HL-60/S4 (cell line): ENCODE data around the gene LIPE.

Experiments used
- in situ Hi-C: fragments of 300-500 bp; cut with MboI; formaldehyde crosslinking; loops from 2 replicates; pipeline ENCODE4 v1.14.3; 2022; ENCODE audit warnings: low sequenced_read_pairs

Gene LIPE

GRCh38 chr19:42421101-42421500 lies 6.1 kb downstream of the LIPE start:
- in situ Hi-C loops: no loop called here

DNA sequence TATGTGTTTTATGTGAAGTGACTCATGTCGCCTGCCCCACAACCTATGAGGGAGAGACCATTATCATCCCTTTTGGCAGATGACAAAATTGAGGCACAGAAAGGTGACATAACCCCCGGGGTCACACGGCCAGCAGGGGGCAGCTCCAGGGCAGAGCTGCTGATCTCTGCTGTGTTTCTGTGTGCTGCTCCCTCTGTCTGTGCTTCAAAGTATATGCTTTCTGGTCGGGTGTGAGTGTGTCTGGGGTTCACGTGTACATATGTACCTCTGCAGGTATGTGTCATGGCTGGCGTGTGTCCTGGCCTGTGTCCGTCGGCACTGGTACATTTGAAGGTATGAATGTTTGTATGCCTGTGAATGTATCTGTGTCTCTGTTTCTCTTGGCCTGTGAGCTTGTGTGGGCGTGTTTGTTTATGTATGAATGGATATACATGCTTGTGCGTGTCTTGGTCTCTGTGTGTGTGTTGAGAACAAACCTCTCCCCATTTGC lies 7.1 kb downstream of the LIPE start:
- in situ Hi-C loops: no loop called here

DNA sequence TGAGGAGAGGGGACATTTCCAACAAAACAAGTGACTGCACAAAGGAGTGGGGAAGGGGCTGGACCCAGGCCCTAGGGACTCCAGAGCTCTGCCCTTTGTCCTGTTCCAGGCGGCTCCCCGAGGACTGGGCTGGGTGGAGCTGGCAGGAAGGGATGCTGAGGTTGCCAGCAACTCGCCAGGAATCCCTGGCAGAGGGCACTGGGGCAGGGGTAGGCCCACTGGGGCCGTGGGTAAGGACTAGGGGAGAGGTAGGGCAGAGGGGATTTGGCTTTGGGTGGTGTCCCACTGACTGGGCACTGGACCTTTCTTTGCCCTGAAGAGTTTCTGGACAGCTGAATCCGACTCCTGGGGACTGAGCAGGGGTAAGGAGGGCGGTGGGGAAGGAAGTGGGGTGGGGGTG lies 7.9 kb downstream of the LIPE start:
- in situ Hi-C loops: no loop called here

DNA sequence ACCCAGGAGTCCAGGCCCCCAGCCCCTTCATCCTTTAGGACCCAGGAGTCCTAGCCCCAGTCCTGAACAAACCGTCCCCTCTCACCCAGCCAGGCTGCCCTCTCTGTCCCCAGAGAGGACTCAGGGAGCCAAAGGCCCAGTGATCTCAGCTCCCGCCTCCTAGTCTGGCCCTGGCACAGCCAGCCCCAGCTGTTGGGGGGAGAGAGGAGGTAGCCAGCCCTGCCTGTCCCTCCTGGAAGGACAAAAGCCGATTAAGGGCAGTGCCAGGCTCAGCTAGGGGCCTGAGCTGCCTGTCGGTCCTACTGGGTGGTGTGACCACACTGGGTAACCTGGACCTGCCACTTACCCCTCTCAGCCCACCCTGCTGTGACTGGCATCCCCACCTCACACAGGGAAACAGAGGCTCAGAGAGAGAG lies 14.5 kb downstream of the LIPE start:
- in situ Hi-C loops: no loop called here

DNA sequence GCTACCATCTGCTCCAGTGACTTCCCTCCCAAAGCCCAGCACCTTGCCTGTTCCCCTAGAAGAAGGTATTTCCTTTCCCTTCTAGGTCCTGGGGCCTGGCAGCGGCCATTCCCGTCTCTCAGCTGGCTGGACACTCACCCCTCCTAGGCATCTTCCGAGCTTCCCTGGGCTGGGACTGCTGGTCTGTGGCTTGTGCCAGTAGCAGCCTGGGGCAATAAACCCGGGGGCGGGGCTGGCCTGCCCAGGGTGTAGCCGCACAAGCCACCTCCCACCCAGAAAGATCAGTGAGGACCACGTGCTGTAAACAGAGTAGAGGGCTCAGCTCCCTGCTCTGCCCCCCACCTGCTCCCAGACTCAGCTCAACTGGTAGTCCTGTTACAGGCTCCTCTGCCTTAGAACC lies 15.0 kb downstream of the LIPE start:
- in situ Hi-C loops: no loop called here

DNA sequence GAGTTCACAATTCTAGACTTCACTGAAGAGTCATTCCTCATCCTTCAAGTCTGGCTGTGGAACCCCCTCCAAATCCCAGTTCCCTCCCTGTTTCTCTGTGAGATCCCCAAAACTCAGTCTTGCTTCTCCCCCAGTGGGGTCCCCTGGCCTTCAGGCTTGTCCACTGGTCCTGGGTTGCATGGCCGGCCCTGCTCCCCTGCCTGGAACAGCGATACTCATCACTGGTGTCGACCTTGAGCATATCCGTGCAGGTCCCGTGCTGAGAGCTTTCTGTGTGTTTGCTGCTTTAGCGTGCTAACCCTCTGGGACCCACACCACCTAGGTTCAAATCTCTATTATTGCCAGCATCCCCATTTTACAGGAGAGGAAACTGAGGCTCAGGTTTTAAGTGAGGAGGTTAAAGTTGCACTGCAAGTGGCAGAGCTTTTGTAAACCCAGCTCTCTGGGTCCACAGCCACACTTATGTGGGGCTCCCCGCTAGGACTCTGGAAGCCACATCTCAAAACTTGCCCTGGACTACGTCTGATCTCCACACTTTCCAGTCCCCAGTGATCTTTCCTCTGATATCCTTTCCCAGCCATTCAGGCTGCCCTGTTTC lies 15.5 kb downstream of the LIPE start:
- in situ Hi-C loops: no loop called here

GRCh38 chr19:42410371-42410770 lies 16.8 kb downstream of the LIPE start:
- in situ Hi-C loops: no loop called here

GRCh38 chr19:42409477-42409876 lies 17.7 kb downstream of the LIPE start:
- in situ Hi-C loops: no loop called here

DNA sequence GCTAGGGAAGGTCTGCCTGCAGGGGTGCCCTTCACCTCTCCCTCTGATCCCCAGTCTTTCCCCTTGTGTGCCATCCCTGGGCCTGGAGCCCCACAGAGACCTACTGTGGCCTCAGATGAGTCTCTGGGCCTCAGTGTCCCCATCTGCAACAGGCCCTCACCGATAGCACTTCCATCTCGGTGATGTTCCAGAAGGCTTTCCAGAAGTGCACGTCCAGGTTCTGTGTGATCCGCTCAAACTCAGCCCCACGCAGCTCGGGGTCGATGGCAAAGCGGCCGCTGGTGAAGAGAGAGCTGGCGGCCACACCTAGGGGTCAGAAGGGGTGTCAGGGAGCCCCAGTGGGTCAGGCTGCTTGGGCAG lies 19.4 kb downstream of the LIPE start:
- in situ Hi-C loops: no loop called here

- in situ Hi-C loops: no loop called here
These were observed 19.9 kb downstream of the LIPE start for GRCh38 chr19:42407085-42407815.

DNA sequence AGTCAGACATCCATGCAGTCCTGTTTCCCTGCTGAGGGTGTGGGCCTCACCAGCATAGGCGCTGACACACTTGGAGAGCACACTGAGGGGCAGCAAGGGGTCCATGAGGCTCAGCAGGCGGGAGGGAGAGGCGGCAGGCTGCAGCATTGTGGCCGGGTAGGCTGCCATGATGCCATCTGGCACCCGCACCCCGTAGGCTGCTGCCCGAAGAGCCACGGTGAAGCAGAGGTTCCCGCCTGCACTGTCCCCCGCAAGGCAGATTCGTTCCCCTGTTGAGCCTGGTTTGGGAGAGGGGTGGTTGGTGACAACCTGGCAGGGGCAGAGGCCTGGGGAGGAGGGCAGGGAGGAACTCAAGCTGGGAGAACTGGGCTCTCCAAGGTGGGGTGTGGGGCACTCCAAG lies 21.1 kb downstream of the LIPE start:
- in situ Hi-C loops: no loop called here

DNA sequence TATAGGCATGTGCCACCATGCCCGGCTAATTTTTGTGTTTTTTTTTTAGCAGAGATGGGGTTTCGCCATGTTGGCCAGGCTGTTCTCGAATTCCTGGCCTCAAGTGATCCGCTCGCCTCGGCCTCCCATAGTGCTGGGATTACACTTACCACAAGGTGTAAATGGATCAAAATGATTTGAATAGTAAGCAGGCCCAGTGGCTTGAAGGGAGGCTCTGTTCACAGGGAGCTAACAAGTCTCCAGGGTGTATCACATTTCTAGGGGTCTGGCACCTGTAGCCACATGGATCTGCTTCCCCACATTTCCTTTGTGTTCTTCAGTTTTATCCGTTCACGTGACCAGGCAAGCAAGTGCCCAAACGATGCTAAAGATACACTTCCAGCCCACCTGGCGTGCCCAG lies 23.6 kb downstream of the LIPE start:
- in situ Hi-C loops: no loop called here

DNA sequence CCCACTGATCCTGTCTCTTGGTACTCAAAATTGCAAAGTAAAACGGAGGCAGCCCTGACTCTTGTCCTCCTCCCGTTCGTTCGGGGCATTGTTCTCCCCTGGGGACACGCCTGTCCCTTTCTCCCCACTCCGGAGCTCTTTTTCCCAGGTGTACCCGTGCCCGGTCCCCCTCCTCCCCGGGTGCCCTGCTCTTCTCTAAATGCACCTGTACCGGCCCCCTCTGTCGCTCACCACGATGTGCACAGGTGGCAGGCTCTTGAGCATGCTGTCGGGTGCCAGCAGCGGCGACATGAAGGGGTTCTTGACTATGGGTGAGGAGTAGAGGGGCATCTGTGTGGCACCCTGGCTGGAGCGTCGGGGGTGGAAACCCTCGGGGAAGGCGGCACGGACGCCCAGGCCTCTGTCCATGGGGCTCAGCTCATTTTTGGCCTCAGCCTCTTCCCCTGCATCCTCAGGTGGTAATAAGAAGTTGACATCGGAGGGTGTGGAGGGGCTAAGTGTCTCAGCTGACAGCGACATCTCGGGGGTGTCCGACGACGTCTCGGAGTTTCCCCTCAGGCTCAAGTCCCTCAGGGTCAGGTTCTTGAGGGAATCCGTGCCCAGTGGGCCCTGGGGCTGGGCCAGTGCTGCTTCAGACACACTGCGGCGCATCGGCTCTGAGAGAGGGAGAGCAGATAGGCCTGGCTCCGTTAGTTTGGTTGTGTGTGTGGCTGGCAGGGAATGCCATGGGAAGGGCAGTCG lies 24.6 kb downstream of the LIPE start:
- in situ Hi-C loops: no loop called here

- in situ Hi-C loops: no loop called here
These were observed 25.6 kb downstream of the LIPE start for GRCh38 chr19:42401365-42402303.

DNA sequence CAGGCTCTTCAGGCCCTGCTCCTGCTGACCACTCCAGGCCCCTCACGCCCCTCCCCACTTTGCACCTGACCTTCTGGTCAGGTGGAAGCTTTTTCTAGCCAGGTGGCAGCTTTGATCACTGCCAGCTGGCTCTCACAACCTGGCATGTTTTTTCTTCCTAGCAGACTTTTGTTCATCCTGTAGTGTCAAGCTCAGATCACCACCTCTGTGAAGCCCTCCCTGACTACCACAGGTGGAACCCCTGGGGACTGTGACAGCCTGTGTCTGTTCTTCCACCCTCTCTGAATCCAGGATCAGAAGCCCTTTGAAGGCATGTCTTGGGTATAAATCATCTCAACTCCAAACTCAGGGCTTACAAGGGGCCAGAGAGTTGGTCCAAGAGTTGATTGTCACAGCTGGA lies 26.8 kb downstream of the LIPE start:
- in situ Hi-C loops: no loop called here

- in situ Hi-C loops: no loop called here
These were observed 29.7 kb downstream of the LIPE start for GRCh38 chr19:42397263-42398166.

DNA sequence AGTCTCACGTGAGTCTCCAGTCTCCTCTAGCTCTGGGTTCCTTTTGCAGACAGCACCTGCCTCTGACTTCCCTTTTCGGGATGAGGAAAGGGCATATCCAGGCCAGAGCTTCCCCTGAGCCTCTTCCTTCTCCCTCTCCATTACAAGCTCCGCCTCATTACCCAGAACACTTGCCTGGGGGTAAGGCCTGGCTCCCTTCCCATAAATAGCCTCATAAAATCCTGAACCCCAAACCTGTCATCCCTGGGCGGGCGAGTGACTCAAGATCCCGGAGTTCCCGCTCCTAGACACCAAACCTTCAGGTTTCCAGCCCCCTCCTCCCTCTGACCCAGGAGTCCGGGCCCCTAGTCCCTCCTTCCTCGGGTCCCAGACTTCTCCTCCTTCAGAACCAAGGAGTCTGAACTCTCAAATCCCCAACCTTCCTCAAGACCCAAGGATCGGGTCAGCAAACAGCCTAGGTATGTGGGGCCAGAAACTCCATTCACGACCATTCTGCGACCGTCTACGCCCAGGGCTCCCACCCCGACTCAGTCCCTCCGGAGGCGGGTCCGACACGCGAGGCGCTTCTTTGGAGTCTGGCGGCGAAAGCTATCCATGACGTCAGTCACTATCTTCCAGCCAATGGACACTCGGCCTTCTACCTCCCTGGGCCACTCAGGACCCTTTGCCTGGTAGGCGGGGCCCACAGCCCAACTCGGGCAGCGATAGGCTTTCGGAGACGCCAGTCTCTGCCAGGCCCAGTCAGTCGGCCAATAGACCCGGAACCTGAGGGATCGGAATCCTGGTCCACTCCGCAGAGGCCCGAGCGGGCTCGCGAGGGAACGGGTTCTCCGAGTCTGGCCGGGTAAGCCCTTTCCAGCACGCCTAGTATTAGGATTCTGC lies 30.6 kb downstream of the LIPE start:
- in situ Hi-C loops: no loop called here

DNA sequence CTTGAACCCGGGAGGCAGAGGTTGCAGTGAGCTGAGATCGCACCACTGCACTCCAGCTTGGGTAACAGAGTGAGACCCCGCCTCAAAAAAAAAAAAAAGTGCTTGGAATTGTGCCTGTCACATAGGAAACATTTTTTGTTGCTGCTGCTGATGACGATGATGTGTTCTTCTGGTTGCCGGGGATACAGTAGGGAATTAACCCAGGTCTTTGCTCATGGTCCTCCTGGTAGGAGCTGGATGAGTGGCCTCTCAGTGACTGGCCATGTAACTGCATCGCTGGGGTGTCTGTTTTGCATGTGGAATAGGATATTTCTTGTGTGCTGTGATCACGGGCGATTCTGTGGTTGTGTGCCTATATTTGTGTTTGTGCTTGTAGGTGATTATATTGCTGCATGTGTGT lies 32.4 kb downstream of the LIPE start:
- in situ Hi-C loops: no loop called here

- in situ Hi-C loops: no loop called here
These were observed 35.0 kb downstream of the LIPE start for GRCh38 chr19:42392165-42392564.
